ENCODE results near the gene CRABP2.

CRABP2 gene

GRCh38 chr1:156671804-156672203 is 33.6 kb downstream of the CRABP2 start:
- Mint-ChIP-seq H3K27me3 (peaks cover 45 to 66% of the 10 kb centered on the region in 2 donors), H3K4me1 (ENCODE audit: low read depth in 2 of 2) (peaks cover under 1 to 6% of the 10 kb centered on the region in 2 donors), H3K4me3 (no peak overlapping the region), H3K36me3 (ENCODE audit: insufficient read depth) (peaks cover 4% of the 10 kb centered on the region), H3K9me3 (no peaks in the 10 kb centered on the region), H3K27ac (peak overlapping the region in 1 of 2 donors; percentile 2)
- ATAC-seq (replicated peaks) (no peak), DNase-seq (no peak)

DNA sequence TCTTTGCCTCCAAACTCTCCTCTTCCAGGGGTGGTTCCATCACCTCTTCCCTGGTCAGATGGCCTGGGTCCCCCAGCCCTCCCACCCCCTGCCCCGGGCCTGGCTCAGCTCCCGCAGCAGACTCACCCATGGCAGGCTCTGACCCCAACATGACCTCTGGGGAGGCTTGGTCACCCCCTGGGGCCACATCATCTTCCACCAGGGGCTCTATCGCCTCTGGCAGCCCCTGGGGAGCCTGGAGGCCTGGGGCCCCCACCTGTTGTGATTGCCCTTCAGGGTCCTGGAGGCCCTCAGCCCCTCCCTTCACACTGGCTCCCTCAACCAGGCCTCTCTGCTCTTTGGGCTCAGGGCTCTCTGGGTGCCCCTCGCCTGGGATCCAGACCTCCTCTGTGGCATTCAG is 34.6 kb downstream of the CRABP2 start:
- Mint-ChIP-seq H3K36me3 (ENCODE audit: insufficient read depth) (peaks cover 4% of the 10 kb centered on the region), H3K4me1 (ENCODE audit: low read depth in 2 of 2) (peaks cover 1 to 6% of the 10 kb centered on the region in 2 donors), H3K27ac (peak overlapping the region in 1 of 2 donors; percentile 2), H3K27me3 (peaks cover 45 to 61% of the 10 kb centered on the region in 2 donors), H3K4me3 (no peak overlapping the region), H3K9me3 (no peaks in the 10 kb centered on the region)
- no peak for ATAC-seq (replicated peaks)
- DNase-seq, result no peak

DNA sequence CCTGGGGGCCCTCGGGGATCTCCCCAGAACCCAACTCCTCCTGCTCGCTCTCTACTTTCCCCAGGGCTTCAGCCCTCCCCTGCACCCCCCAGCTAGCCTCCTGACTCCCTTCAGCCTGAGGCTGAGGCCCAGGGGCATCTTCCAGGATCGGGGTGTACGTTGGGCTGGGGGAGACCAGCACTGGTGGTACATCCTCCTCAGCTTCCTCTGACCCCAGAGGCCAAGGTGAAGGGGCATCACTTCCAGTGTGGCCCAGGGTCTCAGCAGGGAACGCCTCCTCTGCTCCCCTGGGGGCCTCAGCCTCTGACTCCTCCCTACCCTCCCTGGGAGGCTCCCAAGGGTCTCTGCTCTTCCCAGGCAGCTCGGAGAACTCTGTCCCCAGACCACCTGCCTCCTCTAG is 35.0 kb downstream of the CRABP2 start:
- H3K4me1 Mint-ChIP-seq (ENCODE audit: low read depth in 2 of 2), result peaks cover 5 to 11% of the 10 kb centered on the region in 2 donors
- no peak overlapping the region for H3K27ac Mint-ChIP-seq
- no peak for DNase-seq
- peaks cover 41 to 56% of the 10 kb centered on the region in 2 donors for H3K27me3 Mint-ChIP-seq
- H3K9me3 Mint-ChIP-seq, result no peaks in the 10 kb centered on the region
- no peak overlapping the region for H3K4me3 Mint-ChIP-seq
- peaks cover 4% of the 10 kb centered on the region for H3K36me3 Mint-ChIP-seq (ENCODE audit: insufficient read depth)
- no peak for ATAC-seq (replicated peaks)

DNA sequence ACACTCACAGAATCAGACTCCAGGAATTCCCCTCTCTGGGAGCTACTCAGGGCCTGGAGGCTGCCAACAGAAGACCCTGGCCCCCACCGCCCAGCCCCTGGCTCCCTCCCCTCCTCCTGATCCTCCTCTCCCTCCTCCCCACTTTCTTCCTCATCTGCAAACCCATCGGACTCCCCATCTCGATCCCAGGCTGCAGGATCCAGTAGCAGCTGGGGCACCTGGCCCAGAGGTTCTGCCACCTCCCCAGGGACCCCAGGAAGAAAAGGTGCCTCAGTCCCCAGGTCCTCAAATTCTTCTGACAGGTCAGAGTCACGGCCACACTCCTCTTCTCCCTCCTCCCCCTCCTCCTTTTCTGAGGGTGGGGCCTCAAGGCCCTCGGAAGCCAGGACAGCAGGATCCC is 35.6 kb downstream of the CRABP2 start:
- DNase-seq (no peak), ATAC-seq (replicated peaks) (no peak)
- peaks cover 6 to 12% of the 10 kb centered on the region in 2 donors for H3K4me1 Mint-ChIP-seq (ENCODE audit: low read depth in 2 of 2)
- no peak overlapping the region for H3K27ac Mint-ChIP-seq
- H3K9me3 Mint-ChIP-seq, result no peaks in the 10 kb centered on the region
- no peak overlapping the region for H3K4me3 Mint-ChIP-seq
- peaks cover 4% of the 10 kb centered on the region for H3K36me3 Mint-ChIP-seq (ENCODE audit: insufficient read depth)
- H3K27me3 Mint-ChIP-seq, result peaks cover 36 to 51% of the 10 kb centered on the region in 2 donors

DNA sequence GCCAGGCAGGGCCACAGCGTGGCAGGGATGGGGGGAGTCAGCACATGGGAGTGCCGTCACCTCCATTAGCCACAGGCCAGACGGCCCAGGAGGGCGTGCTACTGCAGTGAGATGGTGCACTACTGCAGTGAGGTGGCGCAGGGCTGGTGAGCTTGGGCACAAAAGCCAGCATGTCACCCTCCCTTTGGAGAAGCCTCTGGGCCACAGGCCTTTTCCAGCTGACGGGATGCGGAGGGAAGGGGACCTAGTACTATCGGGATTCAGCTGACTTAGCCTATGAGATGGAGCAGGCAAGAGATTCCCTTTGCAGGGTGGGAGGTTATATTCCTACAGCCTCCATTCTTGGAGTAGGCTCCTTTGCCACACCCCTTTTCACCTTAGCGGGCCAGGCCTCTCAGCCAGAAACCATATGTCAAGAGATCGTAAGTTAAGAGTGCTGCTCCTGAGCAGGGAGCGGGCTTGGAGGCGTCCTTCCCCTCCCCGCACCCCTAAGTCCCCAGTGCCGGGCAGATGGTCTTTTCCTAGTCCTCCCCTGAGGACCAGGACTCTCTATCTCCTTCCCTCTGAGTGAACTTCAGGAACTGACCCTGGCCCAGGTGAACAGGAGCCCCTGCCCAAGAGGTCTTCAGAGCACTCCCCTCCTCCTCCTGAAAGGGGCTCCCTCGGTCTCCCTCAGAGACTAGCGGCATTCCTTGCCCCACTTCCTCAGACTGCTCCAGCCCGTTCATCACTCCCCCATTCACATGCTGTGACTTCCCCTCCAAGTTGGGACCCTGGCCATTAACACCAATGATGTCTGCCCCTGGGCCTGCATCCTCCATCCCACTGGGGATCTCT is 36.4 kb downstream of the CRABP2 start:
- Mint-ChIP-seq H3K36me3 (ENCODE audit: insufficient read depth) (peaks cover 4% of the 10 kb centered on the region), H3K4me1 (ENCODE audit: low read depth in 2 of 2) (peaks cover 6 to 12% of the 10 kb centered on the region in 2 donors), H3K9me3 (no peaks in the 10 kb centered on the region), H3K27me3 (peaks cover 29 to 43% of the 10 kb centered on the region in 2 donors), H3K27ac (no peak overlapping the region), H3K4me3 (no peak overlapping the region)
- ATAC-seq (replicated peaks) (no peak), DNase-seq (no peak)

GRCh38 chr1:156667968-156668709 is 37.2 kb downstream of the CRABP2 start:
- Mint-ChIP-seq H3K36me3 (ENCODE audit: insufficient read depth) (peaks cover 4% of the 10 kb centered on the region), H3K27ac (no peak overlapping the region), H3K4me1 (ENCODE audit: low read depth in 2 of 2) (peaks cover 6 to 12% of the 10 kb centered on the region in 2 donors), H3K27me3 (peaks cover 20 to 34% of the 10 kb centered on the region in 2 donors), H3K9me3 (no peaks in the 10 kb centered on the region), H3K4me3 (no peak overlapping the region)
- ATAC-seq (replicated peaks) (no peak), DNase-seq (no peak)

DNA sequence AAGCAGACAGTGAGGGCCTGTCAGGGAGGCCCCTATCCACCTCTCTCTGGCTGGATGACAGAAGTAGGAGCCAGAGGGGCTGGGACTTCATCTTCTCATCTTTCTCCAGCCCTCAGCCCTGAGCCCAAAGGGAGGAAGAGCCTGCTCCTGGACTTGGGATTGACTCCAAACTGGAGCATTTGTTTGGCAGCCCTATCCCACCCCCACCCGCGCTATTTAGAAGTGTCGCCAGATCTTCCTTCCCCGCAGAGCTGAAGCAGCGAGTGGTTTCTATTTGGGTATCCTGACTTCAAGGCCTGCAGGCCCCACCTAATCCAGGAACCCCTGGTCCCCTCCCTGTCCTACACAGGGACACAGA is 37.8 kb downstream of the CRABP2 start:
- peak overlapping the region in 1 of 2 donors; percentile 24 for H3K27ac Mint-ChIP-seq
- H3K27me3 Mint-ChIP-seq, result peaks cover 17 to 29% of the 10 kb centered on the region in 2 donors
- peaks cover 6 to 12% of the 10 kb centered on the region in 2 donors for H3K4me1 Mint-ChIP-seq (ENCODE audit: low read depth in 2 of 2)
- DNase-seq, result no peak
- H3K36me3 Mint-ChIP-seq (ENCODE audit: insufficient read depth), result peaks cover 4% of the 10 kb centered on the region
- H3K4me3 Mint-ChIP-seq, result no peak overlapping the region
- no peaks in the 10 kb centered on the region for H3K9me3 Mint-ChIP-seq
- ATAC-seq (replicated peaks), result no peak

- H3K36me3 Mint-ChIP-seq (ENCODE audit: insufficient read depth), result peaks cover 4% of the 10 kb centered on the region
- ATAC-seq (replicated peaks) (no peak), DNase-seq (no peak)
- H3K4me3 Mint-ChIP-seq, result no peak overlapping the region
- H3K27ac Mint-ChIP-seq, result peak overlapping the region in 1 of 2 donors; percentile 24
- H3K4me1 Mint-ChIP-seq (ENCODE audit: low read depth in 2 of 2), result peaks cover 6 to 12% of the 10 kb centered on the region in 2 donors
- no peaks in the 10 kb centered on the region for H3K9me3 Mint-ChIP-seq
- peaks cover 12 to 23% of the 10 kb centered on the region in 2 donors for H3K27me3 Mint-ChIP-seq
These were observed 38.3 kb downstream of the CRABP2 start for GRCh38 chr1:156666862-156667609.

GRCh38 chr1:156665539-156665938 is 39.8 kb downstream of the CRABP2 start:
- Mint-ChIP-seq H3K4me3 (no peak overlapping the region), H3K36me3 (ENCODE audit: insufficient read depth) (peaks cover 4% of the 10 kb centered on the region), H3K9me3 (no peaks in the 10 kb centered on the region), H3K27ac (no peak overlapping the region), H3K27me3 (peaks cover 0 to 8% of the 10 kb centered on the region in 2 donors), H3K4me1 (ENCODE audit: low read depth in 2 of 2) (peaks cover 14 to 16% of the 10 kb centered on the region in 2 donors)
- no peak for DNase-seq
- ATAC-seq (replicated peaks), result no peak

- H3K27ac Mint-ChIP-seq, result no peak overlapping the region
- ATAC-seq (replicated peaks), result no peak
- H3K9me3 Mint-ChIP-seq, result no peaks in the 10 kb centered on the region
- H3K4me1 Mint-ChIP-seq (ENCODE audit: low read depth in 2 of 2), result peaks cover 20% of the 10 kb centered on the region in 2 donors
- peaks cover 0 to 2% of the 10 kb centered on the region in 2 donors for H3K27me3 Mint-ChIP-seq
- no peak for DNase-seq
- H3K4me3 Mint-ChIP-seq, result no peak overlapping the region
- peaks cover 7% of the 10 kb centered on the region for H3K36me3 Mint-ChIP-seq (ENCODE audit: insufficient read depth)
These were observed 40.5 kb downstream of the CRABP2 start for GRCh38 chr1:156664767-156665411.

DNA sequence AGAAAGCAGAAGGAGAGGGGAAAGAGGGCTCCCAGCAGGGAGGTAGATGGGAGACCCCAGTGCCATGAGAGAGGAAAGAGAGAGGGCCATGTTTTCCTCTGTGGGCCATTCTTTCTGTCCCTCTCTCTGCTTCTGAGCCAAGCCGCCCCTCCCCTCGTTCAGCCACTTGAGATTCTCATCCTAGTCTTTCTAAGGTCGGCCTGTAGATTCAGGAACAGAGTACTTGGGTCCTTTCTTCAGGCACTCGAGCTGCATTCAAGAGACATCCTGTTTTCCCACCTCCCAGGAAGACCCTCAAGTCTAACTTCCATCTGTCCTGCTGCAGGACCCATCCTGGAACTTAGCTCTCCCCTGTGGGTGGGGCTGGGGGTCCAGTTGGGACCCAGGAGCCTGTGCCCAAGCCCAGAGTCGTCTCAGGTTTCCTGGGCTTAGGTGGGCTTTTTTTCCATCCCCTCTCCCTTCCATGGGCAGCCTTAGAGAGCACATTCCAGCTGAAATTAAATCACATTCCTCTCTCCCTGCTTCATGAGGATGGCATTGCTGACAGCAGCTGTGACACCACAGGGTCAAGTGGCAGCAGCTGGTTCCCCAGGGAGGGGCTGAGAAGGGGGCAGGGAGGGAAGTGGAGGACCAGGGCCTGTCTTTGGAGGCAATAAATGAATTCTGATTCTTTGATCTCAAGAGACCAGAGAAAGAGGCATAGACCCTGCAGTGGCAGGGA is 41.2 kb downstream of the CRABP2 start:
- DNase-seq (no peak), ATAC-seq (replicated peaks) (no peak)
- Mint-ChIP-seq H3K9me3 (no peaks in the 10 kb centered on the region), H3K27ac (no peak overlapping the region), H3K4me1 (ENCODE audit: low read depth in 2 of 2) (peaks cover 26 to 27% of the 10 kb centered on the region in 2 donors), H3K4me3 (no peak overlapping the region), H3K27me3 (no peaks in the 10 kb centered on the region), H3K36me3 (ENCODE audit: insufficient read depth) (peaks cover 11% of the 10 kb centered on the region)

DNA sequence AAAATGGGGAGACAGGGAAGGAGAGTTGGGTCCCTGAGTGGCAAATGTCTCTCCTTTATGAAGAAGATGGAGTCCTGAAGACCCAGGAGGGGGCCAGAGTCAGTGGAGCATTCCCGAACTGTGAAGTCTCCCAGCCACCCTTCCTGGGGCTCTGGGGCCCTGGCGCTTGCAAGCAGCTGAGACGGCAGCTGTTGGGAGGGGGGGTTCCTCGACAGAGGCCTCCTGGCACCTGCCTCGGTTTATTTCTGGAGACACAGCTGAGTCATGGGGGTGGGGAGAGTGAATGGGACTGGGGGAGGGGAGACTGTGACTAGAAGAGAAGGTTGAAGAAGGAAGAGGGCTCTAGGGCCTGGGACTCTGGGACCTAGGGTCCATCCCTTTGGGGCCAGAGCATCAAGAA is 42.2 kb downstream of the CRABP2 start:
- no peaks in the 10 kb centered on the region for H3K9me3 Mint-ChIP-seq
- no peak overlapping the region for H3K4me3 Mint-ChIP-seq
- H3K36me3 Mint-ChIP-seq (ENCODE audit: insufficient read depth), result peaks cover 14% of the 10 kb centered on the region
- peak overlapping the region; percentile 7 to 27 for H3K27ac Mint-ChIP-seq
- H3K27me3 Mint-ChIP-seq, result no peaks in the 10 kb centered on the region
- ATAC-seq (replicated peaks) (no peak), DNase-seq (no peak)
- peaks cover 33 to 36% of the 10 kb centered on the region in 2 donors for H3K4me1 Mint-ChIP-seq (ENCODE audit: low read depth in 2 of 2)

Measured in effector memory CD8-positive, alpha-beta T cell (primary cell).